NCI-H2171 treated with DMSO at 0.1 percent for 48 hours (cell line): ENCODE results near the gene ARVCF.

Experiments used
- DNase-seq: peaks from one replicate; lab custom pipeline; 2025; lab: John Stamatoyannopoulos, UW

Gene ARVCF

DNA sequence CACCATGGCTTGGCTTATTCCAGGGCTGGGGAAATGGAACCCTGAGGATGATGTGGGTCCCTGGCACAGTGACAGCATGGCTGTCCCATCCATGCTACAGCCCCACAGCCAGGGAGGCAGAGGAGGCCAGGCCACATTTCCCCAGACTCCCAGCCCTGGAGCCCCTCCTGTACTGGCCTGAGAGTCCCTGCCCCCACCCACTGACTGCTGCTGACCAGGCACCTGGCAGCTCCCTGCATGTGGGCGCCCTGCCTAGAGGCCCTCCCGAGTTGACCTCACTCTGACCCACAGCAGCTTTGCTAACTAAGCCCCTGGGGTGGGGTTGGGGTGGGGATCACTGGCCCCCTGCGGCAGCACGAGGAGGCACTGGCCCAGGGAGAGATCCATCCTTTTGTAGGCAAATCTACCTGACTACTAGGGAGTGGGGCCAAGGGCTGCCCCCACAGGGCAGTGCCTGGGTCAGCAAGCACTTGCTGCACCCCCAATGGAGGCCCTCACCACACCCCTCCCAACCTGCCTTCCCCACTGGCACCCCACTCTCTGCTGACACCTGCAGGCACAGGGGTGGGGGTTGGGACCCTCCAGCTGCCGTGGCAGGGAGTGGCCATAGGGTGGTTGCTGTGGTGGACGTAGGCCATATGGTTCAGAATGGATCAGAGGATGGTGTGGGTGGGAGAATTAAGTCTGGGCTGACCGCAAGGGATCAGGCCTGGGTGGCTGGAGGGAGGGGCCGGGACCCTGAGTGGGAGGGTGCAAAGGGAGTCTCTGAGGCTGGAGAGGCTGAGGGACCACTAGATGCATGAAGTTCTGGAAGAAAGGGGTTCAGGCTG, 17.4 kb downstream of the ARVCF start:
- no peak for DNase-seq

DNA sequence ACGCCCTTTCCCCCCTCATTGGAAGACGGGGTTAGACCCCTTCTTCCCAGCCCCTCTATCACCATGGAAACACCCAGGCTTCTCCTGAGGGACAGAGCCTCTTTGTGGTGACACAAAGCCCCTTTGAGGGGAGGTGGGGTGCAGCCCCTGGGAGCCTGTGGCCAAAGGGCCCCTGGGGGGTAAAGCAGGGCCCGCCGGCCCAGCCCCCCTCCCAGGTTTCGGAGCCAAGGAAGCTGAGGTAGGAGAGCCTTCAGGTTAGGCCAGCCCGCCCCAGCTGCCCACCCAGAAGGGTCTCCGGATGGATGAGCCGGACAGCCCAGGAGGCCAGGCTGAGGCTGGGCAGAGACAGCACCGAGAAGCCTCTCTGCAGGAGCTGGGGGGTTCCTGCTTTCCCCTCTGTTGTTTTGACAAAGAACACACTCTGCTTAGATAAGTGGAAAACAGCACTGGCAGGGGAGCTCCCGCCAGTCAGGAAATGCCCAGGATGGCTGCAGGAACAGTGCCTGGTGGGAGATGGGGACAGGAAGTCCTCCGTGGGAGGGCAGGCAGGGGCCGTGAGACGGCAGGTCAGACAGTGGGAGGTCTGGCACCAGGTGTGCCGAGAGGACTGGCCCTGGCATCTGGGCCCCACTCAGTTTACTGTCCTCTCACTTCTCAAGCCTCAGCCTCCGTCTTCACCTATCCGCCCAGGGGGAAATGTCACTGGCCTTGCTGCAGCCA, 18.2 kb downstream of the ARVCF start:
- DNase-seq = no peak

DNA sequence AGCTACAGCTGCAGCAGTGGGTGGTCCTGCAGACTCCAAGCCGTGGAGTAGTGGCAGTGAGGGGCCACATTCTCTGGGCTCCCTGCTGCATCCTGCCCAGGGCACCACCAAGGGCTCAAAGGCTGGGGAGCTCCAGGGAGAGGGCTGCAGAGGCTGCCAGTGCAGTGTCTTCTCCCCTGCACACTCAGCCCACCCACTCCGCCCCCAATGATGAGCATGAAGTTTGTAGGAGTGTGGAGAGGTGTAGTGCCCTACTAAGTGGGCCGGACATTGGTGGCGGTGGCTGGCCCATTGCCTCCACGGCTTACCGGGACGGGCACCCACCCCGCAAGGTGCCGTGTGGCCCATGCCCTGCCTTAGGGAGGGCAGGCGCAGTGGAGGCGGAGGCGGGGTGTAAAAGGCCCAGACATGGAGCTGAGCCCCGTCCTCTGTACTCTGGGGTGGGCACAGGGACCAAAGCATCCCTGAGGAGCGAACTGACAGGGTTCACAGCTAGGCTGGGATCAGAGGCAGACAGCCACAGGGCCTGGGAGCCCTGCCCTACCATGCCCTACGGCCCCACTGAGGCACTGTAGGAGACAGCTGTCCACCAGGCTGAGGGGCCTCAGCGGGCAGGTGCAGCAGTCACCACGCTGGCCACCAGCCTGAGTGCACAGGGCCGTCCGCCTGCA, 18.9 kb downstream of the ARVCF start:
- no peak for DNase-seq

DNA sequence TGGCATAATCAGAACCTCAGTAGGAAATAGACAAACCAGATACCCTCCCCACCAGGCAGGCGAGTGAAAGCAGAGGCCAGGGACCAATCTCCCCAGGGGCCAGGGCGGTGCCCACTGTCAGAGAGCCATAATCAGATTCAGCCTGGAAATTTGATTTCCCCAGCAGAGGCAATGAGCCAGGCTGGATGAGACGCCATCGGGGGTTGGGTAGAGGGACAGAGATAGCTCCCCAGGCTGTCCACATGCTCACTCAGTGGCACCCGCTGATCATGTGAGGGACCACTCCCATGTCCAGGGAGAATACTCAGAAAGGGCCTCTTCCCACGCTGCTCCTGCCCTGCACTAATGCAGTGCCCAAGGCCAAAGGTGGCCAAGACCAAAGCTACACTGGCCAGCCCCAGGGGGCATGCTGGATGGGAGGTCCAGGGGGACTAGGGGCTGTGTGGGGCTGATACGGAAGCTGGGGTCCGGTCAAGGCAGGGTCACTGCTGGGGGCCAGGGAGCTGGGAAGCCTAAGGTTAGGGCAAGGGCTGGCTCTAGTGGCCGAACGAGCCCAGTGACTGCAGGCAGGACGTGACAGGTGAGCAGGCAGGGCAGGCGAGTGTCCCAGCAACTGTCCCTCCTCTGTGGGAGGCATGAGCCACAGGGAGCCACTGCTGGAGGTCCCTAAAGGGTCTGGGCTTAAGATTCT, 19.8 kb downstream of the ARVCF start:
- no peak for DNase-seq

DNA sequence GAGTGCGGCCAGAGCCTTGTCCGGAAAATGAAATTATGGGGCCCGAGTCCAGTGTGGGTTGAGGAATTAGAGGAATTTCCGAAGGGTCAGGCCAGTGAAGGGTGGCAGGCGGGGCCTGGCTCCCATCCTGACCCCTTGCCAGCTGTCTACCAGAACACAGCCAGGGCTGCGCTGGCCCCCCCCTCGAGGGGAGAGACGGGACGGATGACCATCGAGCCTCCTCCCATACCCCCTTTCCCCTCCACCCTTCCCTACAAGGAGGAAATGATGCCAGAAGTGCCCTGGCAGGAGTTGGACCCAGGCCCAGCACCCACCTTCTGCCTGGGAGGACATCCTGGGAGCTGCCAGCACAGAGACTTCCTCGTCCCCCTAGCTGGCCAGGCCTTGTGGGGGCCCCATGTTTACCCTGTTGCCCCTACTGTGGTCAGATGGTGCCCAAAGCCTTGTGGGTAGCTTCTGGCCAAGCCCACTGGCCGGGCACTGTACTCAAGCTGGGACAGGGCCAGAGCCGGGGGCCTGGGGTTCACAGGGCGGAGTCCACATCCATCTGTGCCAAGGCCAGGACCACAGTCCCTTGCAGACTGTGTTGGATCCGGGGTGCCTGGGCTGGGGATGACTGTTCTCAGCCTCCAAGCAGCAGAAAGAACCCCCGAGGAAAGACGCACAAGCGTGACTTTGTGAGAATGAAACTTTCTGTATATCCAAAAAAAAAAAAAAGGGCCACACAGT, 20.8 kb downstream of the ARVCF start:
- no peak for DNase-seq

DNA sequence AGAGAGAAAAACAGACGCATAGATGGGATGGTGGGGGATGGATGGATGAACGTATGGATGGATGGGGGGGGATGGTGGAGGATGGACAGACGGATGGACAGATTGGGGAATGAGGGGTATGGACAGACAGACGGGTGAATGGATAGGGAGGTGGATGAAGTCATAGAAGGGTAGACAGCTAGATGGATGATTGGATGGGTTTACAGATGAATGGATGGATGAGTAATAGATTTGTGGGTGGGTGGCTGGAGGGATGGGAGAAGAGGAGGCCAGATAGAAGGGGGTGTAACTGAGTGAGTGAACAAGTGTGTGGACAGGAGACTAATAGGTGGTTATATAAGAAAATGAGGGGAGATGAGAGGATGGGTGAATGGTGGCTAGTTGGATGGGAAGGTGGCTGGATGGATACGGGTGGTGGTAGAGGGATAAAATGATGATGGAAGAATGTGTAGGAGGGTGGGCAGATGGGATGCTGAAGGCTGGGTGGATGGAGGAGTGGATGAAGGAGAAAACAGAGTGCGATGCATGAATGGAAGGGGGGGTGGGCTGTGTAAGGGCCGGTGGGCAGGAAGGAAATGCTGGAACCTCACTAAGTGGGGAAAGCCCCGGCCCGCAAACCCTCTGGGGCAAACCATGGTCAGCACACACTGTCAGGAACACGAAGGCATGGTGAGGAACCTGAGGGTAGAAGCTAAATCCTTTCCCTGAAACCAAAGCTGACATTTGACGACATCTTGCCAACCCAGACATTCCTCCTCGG, 21.6 kb downstream of the ARVCF start:
- DNase-seq = no peak

DNA sequence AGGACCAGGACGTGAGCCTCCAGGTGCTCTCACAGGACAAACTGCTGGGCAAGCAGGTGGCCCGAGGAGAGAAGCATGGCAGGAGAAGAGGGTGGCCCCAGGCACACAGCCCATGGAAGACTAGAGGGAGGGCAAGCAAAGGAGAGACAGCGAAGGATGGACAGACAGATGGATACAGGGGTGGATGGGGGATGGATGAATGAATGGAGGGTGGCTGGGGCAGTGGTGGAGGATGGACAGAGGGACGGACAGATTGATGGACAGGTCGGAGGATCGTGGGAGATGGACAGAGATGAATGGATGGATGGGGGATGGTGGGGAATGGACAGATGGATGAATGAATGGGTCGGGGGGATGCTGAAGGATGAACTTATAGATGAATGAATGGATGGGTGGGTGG, 22.7 kb downstream of the ARVCF start:
- DNase-seq = no peak

DNA sequence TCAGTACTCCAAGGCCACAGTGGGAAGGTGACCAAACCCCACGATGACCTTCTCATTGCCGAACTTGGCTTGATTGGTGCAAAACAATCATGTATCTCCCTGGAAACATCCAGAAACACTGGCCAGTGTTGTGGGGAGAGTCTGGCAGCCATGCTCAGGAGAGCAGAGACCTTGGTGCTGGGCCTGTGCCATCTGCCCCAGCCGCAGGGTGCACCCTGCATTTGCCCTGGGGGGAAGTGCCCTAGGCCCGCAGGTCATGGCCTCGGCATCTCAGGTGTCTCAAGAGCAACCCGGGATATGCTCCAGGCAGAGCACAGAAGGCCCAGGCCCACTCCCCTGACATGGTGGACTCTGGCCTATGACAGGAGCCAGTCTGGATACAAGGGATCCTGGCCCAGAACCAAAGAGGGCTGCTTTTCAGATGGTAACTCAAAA, 23.7 kb downstream of the ARVCF start:
- DNase-seq = no peak

DNA sequence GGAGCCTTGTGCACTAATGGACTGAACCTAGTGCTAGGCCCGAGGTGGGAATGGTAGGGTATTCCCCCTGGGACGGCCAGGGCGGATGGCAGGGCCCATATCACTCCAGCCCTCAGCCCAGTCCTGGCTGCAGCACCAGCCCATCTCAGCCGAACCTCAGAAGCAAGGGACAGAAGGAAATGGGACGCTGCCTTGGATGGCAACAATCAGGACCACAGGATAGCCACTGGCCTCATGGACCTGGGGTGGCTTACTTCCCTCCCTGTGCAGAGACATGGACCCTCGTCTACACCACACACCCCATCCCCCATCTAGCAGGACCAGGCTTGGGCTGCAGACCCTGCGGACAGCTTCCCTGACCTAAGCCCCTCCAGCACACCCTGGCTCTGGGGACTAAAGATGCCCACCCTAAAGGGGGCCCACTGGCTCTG, 24.1 kb downstream of the ARVCF start:
- DNase-seq = no peak

DNA sequence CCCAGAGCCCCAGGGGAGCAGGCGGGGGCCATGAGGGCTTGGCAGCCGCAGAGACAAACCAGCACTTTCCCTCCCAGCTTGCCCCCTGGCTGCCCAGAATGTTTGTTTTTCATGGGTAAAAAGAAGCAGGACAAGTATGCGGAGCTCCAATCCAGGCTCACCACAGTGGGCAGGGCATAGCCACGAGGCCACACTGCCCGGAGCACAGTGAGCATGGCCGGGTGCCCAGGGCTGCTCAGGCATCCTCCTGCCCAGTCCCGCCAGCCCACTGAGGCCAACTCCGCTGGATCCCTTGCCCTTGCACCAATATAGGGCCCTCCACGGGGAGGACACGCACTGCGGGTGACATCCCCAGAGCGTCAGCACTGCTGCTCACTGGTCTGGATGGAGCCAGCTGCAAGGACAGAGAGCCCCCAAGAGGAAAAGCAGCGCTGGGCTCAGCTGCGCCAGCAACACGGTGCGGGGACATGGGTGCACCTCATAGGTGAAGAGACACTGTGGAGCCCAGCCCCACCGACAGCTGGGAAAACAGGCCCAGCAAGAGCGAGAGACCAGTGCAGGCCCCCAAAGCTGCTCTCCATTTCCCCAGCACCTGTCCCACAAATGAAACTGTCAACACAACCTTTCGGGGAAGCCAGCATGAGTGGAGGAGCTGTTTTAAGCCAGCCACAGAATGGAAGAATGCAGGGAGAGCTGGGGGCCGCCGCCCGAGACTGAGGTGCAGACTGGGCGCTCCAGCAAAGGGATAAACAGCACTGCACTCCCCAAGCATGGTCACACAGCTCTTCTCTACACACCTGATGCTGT, 24.8 kb downstream of the ARVCF start:
- DNase-seq = no peak

DNA sequence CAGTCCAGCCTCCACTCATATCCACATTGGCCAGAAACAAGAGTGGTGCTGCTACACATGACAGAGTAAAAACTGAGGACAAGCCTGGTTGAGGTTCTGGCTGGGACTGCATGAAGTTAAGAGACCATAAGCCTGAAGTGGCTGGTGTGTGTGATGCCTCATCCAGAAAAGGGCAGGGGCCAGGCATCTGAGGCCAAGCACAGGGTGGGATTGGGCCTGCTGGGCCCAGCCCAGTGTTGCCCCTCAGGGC, 25.3 kb downstream of the ARVCF start:
- DNase-seq = no peak

DNA sequence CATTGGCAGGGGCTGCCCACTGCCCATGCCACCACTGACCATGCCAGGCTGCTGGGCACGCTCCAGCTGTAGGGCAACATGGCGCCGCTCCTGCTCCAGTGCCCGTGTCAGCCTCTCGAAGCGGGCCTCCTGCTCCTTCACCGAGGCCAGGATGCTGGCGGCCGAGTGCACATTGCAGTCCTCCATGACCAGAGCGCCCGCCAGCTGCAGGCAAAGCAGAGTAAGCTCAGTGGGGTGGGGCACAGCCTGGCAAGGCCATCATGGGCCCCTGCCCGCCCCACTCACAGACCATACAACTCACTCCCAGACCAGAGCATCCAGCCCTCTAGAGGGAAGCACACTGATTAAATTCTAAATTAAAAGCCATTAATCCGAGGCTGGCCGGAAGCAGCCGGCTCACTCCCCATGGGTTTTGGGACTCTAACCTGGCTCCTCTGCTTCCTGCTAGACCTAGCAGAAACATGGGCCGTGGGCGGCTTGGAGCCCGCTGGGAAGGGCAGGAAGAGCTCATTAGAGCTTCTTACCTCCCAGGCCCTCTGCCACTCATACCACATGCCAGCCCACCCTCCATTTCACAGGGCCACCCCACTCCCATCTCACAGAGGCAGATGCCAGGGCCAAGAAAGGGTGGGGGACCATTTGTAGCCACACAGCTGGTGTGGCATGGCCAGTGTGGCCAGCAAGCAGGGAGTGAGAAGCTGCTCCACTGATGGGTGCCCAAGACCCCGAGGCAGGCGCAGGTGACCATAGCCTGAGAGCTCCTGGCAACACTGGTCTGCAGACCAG, 25.8 kb downstream of the ARVCF start:
- DNase-seq = no peak

DNA sequence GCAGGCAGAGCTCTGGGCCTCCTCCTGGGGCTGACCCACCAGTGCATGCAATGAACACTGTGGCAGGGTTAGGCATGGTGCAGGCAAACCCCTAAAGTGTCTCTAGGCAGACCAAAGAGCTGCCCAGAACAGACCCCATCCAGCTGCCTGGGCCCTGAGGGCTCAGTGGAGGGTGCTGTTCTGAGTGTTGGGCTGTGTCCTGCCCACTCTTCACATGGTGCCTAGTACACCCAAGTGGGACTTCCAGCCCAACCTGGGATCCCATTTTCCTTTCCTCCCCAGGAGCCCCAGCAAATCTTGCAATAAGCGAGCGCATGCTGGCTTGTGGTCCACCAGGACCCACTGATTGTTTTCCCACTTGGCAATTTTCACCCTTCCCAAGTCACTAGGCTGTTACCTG, 26.4 kb downstream of the ARVCF start:
- no peak for DNase-seq

DNA sequence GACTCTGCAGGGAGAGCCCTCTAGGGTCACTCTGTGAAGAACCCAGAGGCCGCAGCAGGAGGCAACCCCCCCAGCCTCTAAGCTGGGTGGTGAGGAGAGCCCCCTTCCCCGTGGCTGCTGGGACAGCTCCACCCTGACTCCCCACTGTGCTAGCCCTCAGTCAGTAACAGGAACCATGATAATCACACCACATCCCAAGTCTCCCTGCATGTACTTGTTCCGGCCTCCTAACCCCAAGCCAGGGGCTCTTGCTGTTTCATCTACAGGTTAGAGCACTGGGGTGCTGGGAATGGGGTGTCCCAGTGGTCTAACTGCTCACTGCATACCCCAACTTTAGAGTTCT, 26.9 kb downstream of the ARVCF start:
- DNase-seq = no peak

DNA sequence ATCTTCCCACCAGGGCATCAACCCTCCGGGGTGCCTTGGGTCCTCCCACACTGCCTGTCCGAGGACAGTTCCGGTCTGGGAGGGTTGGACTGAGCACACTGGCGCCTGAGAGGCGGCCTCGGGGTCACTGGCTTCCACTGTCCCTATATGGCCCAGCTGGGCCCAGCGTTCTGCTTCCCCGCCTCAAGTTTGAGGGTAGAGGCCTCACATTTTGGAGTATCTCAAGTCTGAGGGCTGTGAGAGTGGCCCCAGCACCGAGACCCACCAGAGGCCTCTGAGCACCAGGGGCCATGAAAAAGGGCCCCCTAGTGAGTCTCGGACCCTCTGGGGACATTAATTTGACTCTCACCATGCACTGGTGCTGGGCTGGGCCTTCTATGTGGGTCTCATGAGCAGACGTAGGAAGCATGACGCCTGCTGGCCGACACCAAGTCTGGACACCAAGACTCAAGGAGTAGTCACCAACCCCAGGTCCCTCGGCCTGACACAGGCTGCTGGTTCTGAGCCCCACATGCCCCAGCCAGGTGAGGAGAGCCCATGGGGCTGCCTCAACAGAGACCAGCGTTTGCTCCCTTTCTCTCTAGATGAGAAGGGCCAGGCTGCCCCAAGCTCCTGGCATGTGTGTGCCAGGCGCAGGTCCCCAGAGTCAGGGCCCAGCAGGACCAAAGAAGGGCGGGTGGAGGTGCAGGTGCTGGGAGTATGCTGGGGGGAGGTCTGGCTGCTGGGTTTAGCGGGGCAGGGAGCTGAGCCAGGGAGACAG, 27.5 kb downstream of the ARVCF start:
- DNase-seq = no peak

DNA sequence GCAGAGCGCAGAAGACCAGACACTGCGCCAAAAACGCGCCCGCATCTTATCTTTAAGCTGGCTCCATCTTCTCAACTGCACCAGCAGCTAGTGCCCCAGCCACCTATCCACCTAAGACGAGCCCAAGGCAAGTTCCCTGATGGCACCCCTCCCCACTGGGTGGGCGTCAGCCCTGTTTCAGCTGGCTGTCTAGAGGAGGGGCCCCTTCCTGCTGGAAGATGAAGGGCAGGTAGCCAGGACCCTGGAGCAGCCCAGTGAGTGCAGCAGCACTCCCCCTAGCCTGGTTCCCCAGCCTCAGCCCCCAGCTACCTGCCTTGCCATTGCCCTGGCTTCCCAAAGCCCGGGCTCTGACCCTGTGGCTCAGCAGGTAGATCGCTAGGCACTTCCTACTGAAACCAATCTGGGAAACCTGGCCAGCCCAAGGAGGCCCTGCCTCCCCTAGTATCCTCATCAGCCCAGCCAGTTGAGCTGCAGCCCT, 28.3 kb downstream of the ARVCF start:
- no peak for DNase-seq

DNA sequence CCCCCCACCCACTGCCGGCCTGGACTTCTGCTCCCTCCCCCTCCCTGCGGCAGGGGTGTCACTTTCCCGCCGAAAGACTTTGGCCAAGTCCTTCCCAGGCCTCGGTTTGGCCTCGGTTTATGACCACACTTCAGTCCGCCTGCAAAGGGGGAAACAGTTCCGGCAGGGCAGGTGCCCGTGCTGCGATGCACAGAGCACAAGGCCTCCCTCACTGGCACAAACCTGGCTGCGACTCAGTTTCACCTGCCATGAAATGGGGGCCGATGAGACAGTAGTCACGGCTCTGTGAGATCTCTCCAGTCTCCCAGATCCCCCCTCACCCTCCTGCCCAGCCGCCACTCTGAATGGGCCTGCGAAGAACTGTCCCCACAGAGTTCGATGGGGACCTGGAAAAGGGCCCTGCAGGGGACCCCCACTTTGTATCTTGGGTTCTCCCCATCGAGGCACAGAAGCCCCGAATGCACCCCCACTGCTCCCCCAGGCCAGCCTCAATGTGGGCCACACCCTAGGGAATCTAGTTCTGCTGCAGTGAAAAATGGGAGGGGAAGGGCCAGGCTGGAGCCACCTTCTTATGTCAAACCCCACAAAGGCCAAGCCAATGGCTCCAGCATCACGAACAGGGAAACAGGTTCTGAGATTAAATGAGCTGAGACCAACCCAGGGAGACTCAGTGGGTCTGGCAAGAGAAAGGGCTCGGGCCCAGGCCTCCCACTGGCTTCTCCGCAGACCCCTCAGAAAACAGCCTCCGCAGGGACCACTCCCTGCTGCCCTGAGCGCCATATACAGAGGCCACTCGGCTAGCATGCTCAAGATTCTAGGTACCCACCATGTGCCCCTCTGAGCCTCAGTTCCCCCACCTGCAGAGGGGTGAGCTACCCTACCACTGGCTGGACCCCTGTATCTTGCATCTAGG, 29.0 kb downstream of the ARVCF start:
- DNase-seq = no peak
